Measurements from ENCODE around the gene KIF11.
"Not testable (repeated sequence)": the region's sequence is repeated elsewhere in the genome, so short reads cannot be mapped to it uniquely, and the experiment has no call there.

KIF11 gene

DNA sequence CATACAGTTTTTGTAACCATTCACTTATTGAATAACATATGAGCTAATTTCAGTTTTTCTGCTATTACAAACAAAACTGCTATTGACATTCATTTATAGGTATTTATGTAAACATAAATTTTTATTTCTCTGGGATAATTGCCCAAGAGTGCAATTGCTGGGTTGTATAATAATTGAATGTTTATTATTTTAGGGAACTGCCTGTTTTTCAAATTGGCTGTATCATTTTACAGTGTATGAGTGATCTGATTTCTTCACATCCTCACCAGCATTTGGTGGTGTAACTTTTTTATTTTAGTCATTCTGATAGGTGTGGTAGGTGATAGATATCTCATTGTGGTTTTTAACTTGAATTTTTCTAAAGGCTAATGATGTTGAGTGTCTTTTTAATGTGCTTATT lies 26.4 kb downstream of the KIF11 start:
- no peak for TF ChIP-seq POLR2A (IDR thresholded peaks at IDR 0.05; ENCODE audit: low read length)
- no peak for TF ChIP-seq GATA1 (IDR thresholded peaks at IDR 0.05; ENCODE audit: low read depth, low read length)
- no peak for DNase-seq

DNA sequence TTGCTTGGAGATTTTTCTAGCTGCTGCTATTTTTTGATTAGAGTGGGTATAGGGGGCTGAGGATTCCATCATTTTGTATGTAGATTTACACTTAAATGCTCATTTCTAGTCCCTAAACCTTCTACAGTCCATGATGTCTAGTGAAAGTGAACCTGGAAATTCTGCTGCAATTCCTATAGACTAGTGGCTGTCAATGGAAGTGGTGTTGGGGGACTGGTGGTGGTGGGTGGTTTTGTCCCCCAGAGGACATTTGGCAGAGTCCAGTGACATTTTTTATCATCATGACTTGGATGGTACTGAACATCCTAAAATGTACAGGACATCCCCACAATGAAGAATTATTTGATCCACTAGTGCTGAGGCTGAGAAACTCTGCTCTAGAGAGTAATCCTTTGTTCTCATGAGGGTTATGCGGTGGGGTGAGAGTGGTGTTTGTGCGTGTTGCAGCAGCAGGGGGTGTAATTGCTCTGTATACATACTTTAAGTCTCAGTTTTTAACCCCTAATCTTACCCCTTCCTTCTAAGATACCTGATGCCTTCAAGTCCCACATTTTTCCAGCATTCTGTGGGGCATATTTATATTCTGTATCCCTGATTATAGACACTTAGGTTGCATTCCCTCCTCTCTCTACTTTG lies 35.0 kb downstream of the KIF11 start:
- no peak for DNase-seq
- no peak for TF ChIP-seq POLR2A (IDR thresholded peaks at IDR 0.05; ENCODE audit: low read length)
- TF ChIP-seq GATA1 (IDR thresholded peaks at IDR 0.05; ENCODE audit: low read depth, low read length), result no peak

DNA sequence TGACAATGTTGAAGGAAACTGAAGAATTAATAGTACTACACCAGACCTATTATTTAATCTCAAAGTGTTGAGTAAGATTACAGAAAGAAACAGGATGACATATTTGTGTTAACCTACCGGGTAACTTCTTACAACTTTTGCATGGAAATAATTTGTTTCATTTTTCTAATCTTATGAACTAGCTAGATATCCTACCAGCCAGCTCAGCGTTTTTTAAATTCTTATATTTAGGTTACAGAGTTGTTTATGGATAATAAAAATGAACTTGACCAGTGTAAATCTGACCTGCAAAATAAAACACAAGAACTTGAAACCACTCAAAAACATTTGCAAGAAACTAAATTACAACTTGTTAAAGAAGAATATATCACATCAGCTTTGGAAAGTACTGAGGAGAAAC lies 37.0 kb downstream of the KIF11 start:
- TF ChIP-seq GATA1 (IDR thresholded peaks at IDR 0.05; ENCODE audit: low read depth, low read length) (no peak), POLR2A (IDR thresholded peaks at IDR 0.05; ENCODE audit: low read length) (no peak)
- no peak for DNase-seq

DNA sequence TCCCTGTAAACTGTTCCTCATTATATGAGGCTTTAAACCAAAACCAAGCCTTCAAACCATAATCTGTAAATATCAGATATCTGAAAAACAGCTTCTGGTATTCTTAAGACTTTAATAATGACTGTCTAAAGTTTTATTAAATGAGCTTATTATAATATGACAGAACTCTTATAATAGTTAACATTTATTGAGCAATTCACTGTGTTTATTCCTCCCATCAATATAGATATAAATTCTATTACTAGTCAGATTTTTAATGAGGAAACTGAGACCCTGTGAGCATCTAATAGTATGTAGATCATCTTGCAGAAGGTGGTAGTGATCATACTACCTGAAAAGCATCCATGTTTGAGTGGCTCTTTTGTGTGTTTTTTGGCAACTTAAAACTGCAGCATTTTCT lies 45.1 kb downstream of the KIF11 start:
- no peak for DNase-seq
- TF ChIP-seq POLR2A (IDR thresholded peaks at IDR 0.05; ENCODE audit: low read length) (no peak), GATA1 (IDR thresholded peaks at IDR 0.05; ENCODE audit: low read depth, low read length) (no peak)

DNA sequence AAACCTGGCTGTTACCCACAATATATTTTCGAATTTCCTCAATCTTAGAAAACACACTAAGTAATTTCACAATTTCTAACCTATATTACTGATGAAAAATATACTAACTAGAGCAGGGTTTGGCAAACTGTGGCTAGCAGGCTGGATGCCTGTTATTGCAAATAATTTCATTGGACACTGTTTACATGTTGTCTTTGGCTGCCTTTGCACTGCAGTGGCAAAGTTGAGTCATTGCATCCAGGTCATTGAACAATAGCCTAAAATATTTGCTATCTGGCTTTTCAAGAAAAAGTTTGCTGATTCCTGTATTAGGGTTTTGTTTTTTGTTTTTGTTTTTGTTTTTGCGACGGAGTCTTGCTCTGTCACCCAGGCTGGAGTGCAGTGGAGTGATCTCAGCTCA lies 47.2 kb downstream of the KIF11 start:
- no peak for TF ChIP-seq GATA1 (IDR thresholded peaks at IDR 0.05; ENCODE audit: low read depth, low read length)
- no peak for DNase-seq

DNA sequence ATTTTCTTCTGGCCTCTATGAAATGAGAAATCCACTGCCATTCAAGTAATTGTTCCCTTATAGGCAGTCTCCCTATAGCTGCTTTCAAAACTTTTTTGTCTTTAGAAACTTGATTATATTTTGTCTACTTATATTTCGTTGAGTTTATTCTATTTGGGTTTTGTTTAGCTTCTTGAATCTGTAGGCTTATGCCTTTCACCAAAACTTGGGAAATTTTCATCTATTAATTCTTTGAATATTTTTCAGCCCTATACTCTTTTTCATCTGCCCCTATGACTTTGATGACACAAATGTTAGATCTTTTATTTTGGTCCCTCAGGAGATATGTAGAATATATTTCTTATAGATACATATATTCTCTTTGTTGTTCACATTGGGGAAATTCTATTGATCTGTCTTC lies 48.6 kb downstream of the KIF11 start:
- no peak for TF ChIP-seq GATA1 (IDR thresholded peaks at IDR 0.05; ENCODE audit: low read depth, low read length)
- no peak for TF ChIP-seq POLR2A (IDR thresholded peaks at IDR 0.05; ENCODE audit: low read length)

DNA sequence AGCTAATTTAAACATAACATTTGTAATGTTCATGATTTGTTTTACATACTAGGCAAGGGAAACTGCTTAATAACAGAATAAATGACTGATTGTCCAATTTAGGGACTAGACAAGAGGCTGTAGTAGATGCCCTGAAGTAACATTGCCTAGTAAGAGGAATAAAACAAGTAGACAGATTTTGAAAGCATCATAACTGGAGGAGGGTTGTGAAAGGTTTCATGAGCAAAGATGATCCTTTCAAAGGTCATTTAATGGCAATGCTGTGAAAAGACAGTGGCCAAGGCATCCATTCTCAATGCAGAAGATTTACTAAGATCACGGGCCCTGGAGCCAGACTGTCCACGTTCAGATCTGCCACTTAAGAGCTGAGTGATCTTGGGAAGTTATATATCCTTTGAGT lies 52.0 kb downstream of the KIF11 start:
- TF ChIP-seq GATA1 (IDR thresholded peaks at IDR 0.05; ENCODE audit: low read depth, low read length) (no peak), POLR2A (IDR thresholded peaks at IDR 0.05; ENCODE audit: low read length) (no peak)
- DNase-seq, result no peak

More for the DNA sequence above, 48.6 kb downstream of the KIF11 start:
- DNase-seq, result no peak

DNA sequence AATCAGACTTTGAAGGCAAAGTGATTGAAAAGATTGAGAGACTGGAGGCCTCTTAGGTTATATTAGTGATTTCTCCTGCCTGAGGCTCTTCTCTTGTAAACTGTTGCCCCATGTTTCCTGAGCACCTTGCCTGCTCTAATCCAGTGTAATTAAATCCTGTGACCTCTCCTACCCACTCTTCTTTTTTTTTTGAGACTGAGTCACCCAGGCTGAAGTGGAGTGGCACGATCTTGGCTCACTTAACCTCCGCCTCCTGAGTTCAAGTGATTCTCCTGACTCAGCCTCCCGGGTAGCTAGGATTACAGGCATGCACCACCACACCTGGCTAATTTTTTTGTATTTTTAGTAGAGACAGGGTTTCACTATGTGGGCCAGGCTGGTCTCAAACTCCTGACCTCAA lies 57.9 kb downstream of the KIF11 start:
- DNase-seq, result not testable (repeated sequence)

DNA sequence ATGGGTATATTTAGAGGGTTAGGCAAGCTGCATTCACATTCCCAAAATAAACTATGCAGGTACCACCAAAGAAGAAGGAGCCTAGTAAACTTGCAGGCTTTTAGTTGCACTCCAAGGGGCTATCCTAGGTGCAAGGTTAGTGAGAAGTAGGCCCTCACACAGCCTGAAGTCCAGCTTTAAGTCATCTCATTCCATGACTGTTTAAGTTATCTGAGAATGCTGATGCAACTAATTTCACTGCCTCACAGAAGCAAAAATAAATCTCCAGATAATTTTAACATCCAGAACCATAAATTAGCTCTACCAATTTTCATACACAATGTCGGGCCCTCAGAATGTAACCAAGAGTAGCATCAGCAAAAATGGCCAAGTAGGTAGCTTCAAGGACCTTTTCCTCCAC lies 62.5 kb downstream of the KIF11 start:
- no peak for DNase-seq
- TF ChIP-seq GATA1 (IDR thresholded peaks at IDR 0.05; ENCODE audit: low read depth, low read length) (no peak), POLR2A (IDR thresholded peaks at IDR 0.05; ENCODE audit: low read length) (no peak)

DNA sequence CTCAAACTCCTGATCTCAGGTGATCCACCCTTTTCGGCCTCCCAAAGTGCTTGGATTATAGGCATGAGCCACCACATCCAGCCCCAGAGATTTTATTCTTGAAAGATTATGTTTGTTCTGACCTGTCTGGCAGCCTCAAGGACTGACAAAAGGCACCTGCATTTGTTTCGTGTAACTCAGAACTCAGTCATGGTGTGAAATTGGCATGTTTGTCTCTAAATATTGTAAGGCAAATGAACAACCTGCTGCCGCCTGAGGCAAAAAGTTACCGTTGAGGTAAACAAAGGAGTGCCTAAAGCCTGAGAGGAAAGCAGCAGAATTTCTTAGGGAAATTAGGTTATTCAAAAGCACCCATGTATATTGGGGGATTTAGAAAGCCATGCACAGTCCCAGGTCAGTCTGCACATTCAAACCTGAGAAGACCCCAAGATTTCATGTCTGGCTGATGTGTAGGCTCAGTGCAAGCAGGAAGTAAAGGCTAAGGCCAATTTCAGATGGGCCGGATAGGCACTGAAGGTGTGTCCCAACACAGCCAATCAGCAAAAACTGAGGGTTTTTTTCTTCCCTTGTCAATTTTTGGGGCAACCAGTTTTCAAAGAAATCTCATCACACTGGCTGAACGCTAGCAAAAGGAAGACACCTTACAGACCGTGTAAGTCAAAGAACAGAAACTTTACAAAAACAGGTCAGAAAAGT lies 63.5 kb downstream of the KIF11 start:
- DNase-seq, result peak in 1 of 2 experiments; percentile 19
- TF ChIP-seq POLR2A (IDR thresholded peaks at IDR 0.05; ENCODE audit: low read length) (no peak), GATA1 (IDR thresholded peaks at IDR 0.05; ENCODE audit: low read depth, low read length) (no peak)

DNA sequence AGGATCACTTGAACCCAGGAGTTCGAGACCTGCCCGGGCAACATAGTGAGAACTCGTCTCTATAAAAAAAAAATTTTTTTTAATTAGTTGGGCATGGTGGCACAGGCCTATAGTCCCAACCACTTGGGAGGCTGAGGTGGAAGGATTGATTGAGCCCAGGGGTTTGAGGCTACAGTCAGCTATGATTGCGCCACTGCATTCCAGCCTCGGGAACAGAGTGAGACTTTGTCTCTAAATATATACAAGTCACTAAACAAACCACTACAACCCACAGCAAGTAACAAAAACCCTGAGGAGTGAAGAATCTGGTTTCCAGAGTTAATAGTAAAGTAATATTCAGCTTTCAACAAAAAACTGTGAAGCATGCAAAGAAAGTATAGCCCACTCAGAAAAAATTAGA lies 64.1 kb downstream of the KIF11 start:
- DNase-seq, result no peak

DNA sequence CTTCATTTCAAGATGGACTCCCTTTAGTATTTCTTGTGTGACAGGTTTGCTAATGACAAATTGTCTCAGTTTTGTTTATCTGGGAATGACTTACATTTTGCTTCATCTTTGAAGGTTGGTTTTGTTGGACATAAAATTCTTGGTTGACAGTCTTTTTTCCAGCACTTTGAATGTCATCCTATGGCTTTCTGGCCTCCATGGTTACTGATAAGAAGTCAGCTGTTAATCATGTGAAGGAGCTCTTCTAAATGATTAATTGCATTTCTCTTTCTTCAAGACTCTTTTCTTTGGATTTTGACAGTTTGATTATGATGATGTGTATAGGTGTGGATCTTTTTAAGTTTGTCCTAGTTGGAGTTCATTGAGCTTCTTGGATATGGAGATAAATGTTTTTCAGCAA lies 69.9 kb downstream of the KIF11 start:
- no peak for TF ChIP-seq POLR2A (IDR thresholded peaks at IDR 0.05; ENCODE audit: low read length)
- TF ChIP-seq GATA1 (IDR thresholded peaks at IDR 0.05; ENCODE audit: low read depth, low read length), result no peak
- DNase-seq, result peak; percentile 14 to 22

More for the DNA sequence above, 64.1 kb downstream of the KIF11 start:
- no peak for TF ChIP-seq GATA1 (IDR thresholded peaks at IDR 0.05; ENCODE audit: low read depth, low read length)
- TF ChIP-seq POLR2A (IDR thresholded peaks at IDR 0.05; ENCODE audit: low read length), result no peak

DNA sequence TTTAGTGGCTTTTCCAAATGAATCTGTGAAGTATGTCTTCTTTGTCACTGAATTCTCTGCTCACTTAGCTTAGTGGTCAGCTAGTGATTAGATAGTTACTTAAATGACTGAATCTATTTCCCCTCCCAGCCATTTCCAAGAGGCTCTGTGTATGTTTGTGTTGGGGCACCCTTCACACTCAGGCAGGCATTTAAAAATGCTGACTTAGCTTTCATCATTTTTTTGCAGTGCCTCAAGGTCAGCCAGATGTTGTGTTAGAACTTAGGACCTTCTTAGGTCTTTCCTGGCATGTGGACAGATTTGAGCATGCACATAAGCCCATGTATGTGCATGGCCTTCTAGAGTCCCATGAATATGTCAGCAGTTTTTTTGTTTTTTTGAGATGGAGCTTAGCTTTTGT lies 71.4 kb downstream of the KIF11 start:
- no peak for TF ChIP-seq GATA1 (IDR thresholded peaks at IDR 0.05; ENCODE audit: low read depth, low read length)
- TF ChIP-seq POLR2A (IDR thresholded peaks at IDR 0.05; ENCODE audit: low read length), result no peak
- DNase-seq, result no peak

DNA sequence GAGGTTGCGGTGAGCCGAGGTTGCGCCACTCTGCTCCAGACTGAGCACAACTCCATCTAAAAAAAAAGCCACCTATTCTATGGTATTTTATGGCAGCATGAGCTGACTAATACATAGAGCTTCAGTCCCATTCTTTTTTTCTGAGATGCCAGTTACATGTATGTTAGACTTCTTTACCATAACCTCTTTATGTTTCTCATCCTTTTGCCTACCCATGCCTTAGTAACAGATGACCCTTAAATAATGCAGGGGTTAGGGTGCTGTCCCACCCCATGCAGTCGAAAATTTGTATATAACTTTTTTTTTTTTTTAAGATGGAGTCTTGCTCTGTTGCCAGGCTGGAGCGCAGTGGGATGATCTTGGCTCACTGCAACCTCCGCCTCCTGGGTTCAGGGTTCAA lies 74.1 kb downstream of the KIF11 start:
- DNase-seq, result no peak
- no peak for TF ChIP-seq GATA1 (IDR thresholded peaks at IDR 0.05; ENCODE audit: low read depth, low read length)
- TF ChIP-seq POLR2A (IDR thresholded peaks at IDR 0.05; ENCODE audit: low read length), result no peak

DNA sequence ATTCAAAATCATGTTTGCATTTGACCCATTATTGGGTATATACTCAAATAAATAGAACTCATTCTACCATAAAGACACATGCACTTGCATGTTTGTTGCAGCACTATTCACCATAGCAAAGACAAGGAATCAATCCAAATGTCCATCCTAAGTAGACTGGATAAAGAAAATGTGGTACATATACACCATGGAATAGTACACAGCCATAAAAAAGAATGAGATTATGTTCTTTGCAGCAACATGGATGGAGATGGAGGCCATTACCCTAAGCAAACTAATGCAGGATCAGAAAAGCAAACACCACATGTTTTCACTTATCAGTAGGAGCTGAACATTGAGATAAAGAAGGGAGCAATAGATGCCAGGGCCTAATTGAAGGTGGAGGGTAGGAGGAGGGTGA lies 84.8 kb downstream of the KIF11 start:
- no peak for TF ChIP-seq GATA1 (IDR thresholded peaks at IDR 0.05; ENCODE audit: low read depth, low read length)
- no peak for TF ChIP-seq POLR2A (IDR thresholded peaks at IDR 0.05; ENCODE audit: low read length)
- no peak for DNase-seq

All from erythroblast (primary cell).